HUES64 (cell line): ENCODE measurements around the gene NAPB.
"Not testable (repeated sequence)": the region's sequence is repeated elsewhere in the genome, so short reads cannot be mapped to it uniquely, and the experiment has no call there.

Source experiments
- H3K27ac ChIP-seq: 2 replicates; pipeline ENCODE4 v1.7.0; 2013; ENCODE audit warnings: low read depth, low read length, inconsistent platforms
- H3K27me3 ChIP-seq: 2 replicates; pipeline ENCODE4 v1.6.1; 2013; ENCODE audit warnings: mild to moderate bottlenecking, low read length; ENCODE audit not compliant: insufficient read depth
- H3K36me3 ChIP-seq: 2 replicates; pipeline ENCODE4 v1.6.1; 2013; ENCODE audit warnings: mild to moderate bottlenecking, low read length; ENCODE audit not compliant: insufficient read depth
- H3K4me1 ChIP-seq: 2 replicates; pipeline ENCODE4 v1.6.1; 2013; ENCODE audit warnings: mild to moderate bottlenecking, low read length, moderate library complexity; ENCODE audit not compliant: insufficient read depth
- H3K4me3 ChIP-seq: 2 replicates; pipeline ENCODE4 v1.5.1; 2013; ENCODE audit warnings: mild to moderate bottlenecking, low read length, moderate library complexity
- H3K9ac ChIP-seq: 2 replicates; pipeline ENCODE4 v1.6.1; 2013; ENCODE audit warnings: mild to moderate bottlenecking, low read depth, low read length
- H3K9me3 ChIP-seq: 2 replicates; pipeline ENCODE4 v1.6.1; 2013; ENCODE audit warnings: low read depth, low read length; ENCODE audit not compliant: insufficient read depth
- whole genome bisulfite sequencing: fragments of 150-250, 120-280 bp; methylation state at CpG from one replicate; pipeline ENCODE4 v1.1.7; 2013; ENCODE audit warnings: missing lambda C conversion rate; 5-methylcytosine and 5-hydroxymethylcytosine counted together

The NAPB gene

DNA sequence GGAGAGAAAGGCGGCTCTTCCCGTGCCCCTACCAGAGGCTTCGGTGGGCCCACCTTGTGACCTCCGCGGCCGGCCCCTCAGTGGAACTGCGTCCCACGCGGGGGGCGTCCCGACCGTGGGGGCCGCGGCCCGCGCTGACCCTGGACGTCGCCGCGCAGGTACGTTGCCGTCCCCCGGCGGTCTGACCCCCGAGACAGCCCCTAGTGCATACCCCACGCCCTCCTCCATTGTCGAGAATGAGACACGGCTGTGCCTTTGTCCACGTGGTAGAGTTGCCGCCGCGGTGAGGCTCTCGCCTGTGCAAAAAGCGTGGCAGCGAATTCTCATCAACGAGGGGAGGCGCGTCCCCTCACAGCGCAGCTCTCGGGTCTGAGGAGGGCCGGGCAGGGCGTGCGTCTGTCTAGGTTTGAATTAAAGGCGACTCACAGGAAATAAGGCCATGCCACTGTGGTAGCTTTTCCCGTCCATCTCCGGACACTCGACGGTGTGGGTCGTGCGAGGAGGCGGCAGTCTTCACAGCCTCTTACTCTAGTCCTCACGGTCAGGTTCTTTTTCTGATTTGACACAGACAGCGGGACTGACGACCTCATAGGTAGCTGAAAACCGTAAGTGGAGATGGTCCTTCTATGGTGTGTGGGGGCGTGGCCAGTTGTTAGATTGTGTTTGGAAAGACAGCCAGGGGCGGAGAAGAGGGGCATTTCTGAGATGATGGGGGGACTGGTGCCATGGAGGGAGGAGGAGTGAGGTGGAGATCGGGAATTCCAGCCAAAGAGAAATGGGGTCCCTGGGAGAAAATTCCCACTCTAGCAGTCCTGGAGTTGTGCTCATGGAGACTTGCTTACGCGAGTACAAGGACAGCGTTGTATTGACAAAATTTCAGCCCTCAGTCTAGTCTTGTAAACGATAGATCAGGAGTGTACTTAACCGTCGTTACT is 70.1 kb downstream of the NAPB start:
- H3K9me3 ChIP-seq, result no peaks in the 10 kb centered on the region
- WGBS, result 2% methylated on average over 62 of the region's 64 CpGs
- peak overlapping the region; percentile 73 for H3K27ac ChIP-seq
- H3K4me1 ChIP-seq, result peaks cover 17% of the 10 kb centered on the region
- no peaks in the 10 kb centered on the region for H3K27me3 ChIP-seq
- H3K9ac ChIP-seq, result peak overlapping the region; percentile 79
- H3K4me3 ChIP-seq, result peak overlapping the region; percentile 88
- H3K36me3 ChIP-seq, result peaks cover 22% of the 10 kb centered on the region

- H3K27me3 ChIP-seq, result no peaks in the 10 kb centered on the region
- peaks cover 17% of the 10 kb centered on the region for H3K4me1 ChIP-seq
- peak within 1 kb of the TSS; percentile 88 for H3K4me3 ChIP-seq
- peaks cover 17% of the 10 kb centered on the region for H3K36me3 ChIP-seq
- under 1% methylated on average over 65 of the region's 65 CpGs for WGBS
- peak within 1 kb of the TSS; percentile 93 for H3K27ac ChIP-seq
- H3K9me3 ChIP-seq, result no peaks in the 10 kb centered on the region
- peak within 1 kb of the TSS; percentile 81 for H3K9ac ChIP-seq
Measured at GRCh38 chr20:23350196-23350903, 70.9 kb downstream of the NAPB start, which contains the start of gene NXT1. Gene NXT1, plus strand, starts transcription at chr20:23350791. Its CDS starts 3,251 bp downstream, at chr20:23354042.

DNA sequence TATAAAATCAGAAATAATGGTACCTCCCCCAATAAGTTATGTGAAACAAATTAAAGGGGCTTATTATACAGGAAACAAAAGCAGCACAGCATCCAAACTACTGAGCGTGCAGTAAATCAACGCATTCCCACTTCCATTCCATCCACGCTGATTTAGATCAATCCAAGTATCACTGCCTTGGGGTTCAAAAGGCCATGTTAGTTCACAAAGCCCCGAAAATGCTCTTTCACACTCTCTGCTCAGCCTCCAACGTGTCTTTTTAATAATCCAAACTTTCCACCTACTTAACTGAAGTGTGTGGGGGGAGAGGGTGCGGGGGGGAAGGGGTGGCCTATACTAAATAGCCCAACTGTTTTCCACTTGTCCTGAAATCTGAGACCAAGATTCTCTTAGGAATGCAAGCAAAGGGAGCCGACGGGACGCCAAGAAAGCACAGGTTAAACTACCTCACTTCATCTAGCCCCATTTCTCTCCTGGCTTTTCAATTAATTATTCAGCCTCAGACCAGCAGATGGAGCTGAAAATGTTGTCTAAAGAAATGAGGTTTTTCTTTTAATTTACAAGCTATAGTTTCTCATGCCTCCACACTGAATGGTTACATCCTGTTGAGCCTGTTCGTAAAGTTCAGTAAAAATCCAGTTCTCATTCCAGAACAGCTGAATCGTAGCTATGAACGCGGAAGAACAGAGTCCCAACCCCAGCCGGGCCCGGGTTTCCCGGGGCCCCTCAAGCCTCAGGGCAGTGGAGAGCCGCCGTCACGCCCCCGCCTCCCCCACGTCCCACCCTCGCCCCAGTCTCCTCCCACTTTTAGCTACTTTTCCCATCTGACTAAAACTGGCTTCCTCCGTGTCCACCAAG is 71.7 kb downstream of the NAPB start:
- Histone ChIP-seq H3K4me3 (peak overlapping the region; percentile 88), H3K9ac (peak overlapping the region; percentile 81), H3K36me3 (peaks cover 9% of the 10 kb centered on the region), H3K27me3 (no peaks in the 10 kb centered on the region), H3K27ac (peak overlapping the region; percentile 93), H3K9me3 (no peaks in the 10 kb centered on the region), H3K4me1 (peaks cover 17% of the 10 kb centered on the region)
- 16% methylated on average over 21 of the region's 23 CpGs for WGBS

DNA sequence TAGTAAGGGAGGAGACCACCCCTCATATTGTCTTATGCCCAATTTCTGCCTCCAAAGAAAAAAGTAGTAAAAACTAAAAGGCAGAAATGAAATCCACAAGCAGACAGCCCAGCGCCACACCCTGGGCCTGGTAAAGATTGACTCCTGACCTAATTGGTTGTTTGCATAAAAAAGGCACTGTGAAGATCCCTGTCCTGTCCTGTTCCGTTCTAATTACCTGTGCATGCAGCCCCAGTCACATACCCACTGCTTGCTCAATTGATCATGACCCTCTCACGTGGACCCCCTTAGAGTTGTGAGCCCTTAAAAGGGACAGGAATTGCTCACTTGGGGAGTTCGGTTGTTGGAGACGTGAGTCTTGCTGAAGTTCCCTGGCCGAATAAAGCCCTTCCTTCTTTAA is 72.8 kb downstream of the NAPB start:
- H3K9ac ChIP-seq, H3K4me3 ChIP-seq, H3K27ac ChIP-seq, H3K36me3 ChIP-seq, H3K9me3 ChIP-seq, H3K27me3 ChIP-seq: not testable (repeated sequence)
- H3K4me1 ChIP-seq, result peaks cover 17% of the 10 kb centered on the region
- 50% methylated on average over 6 of the region's 6 CpGs for WGBS

DNA sequence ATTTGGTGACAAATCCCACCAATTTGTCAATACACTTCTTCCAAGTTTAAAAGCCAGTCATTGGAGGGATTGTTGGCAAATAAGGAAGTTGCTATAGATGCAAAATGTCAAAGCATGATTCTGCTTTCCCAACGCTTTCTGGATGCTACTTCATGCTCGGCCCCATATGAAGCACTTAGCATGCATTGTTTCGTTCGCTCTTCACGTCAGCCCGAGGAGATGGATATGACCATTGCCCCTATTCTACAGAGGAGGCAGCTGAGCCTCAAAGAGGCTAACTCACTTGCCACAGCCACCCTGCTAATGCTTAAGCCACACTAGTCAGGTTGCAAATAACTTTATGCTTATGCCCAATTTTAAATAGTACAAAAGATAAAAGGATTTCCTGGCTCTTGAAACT is 73.5 kb downstream of the NAPB start:
- 93% methylated on average over 6 of the region's 6 CpGs for WGBS
- no peaks in the 10 kb centered on the region for H3K36me3 ChIP-seq
- peaks cover 17% of the 10 kb centered on the region for H3K4me1 ChIP-seq
- H3K27ac ChIP-seq, result no peak overlapping the region
- H3K4me3 ChIP-seq, result no peak overlapping the region
- no peaks in the 10 kb centered on the region for H3K9me3 ChIP-seq
- H3K27me3 ChIP-seq, result no peaks in the 10 kb centered on the region
- no peak overlapping the region for H3K9ac ChIP-seq

DNA sequence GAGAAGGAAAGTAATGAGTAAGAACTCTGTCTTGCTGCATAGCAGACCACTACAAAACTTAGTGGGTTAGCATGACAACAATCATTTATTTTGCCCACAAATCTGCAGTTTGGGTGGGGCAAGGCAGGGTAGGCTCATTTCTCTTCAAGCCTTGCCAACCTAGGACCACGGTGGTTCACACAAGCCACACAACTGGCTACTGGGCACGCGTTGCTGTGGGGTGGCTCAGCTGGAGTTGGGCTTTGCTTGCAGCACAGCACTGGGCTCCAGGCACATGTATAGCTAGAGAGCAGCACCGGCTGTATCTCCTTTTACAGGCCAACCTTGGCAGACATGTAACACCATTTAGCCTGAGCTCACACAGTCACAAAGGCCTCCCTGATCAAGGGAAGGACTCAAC is 75.3 kb downstream of the NAPB start:
- Histone ChIP-seq H3K9ac (no peak overlapping the region), H3K9me3 (no peaks in the 10 kb centered on the region), H3K27me3 (no peaks in the 10 kb centered on the region), H3K4me3 (no peak overlapping the region), H3K36me3 (no peaks in the 10 kb centered on the region), H3K4me1 (peaks cover 12% of the 10 kb centered on the region), H3K27ac (no peak overlapping the region)
- WGBS, result 97% methylated on average over 4 of the region's 4 CpGs

DNA sequence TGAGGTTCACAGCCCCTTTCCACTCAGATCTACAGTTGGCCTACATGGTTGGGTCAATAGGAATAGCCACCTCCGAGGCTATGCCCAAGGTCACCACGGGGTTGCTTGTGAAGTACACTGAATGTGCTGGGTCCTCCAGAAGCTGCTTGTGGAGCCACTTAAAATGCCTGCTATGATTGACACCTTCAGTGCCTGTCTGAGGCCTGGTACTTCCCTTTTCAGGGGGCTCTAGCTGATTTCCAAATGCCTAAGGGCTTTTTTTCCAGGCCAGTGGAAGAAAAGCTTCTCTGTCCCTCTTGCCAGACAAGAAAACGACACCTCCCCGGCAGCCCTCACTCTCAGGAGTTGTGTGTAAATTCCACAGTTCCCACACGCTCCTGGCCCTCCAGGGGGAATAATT is 77.0 kb downstream of the NAPB start:
- H3K27ac ChIP-seq, result no peak overlapping the region
- no peaks in the 10 kb centered on the region for H3K9me3 ChIP-seq
- H3K9ac ChIP-seq, result no peak overlapping the region
- 88% methylated on average over 5 of the region's 5 CpGs for WGBS
- H3K36me3 ChIP-seq, result no peaks in the 10 kb centered on the region
- H3K27me3 ChIP-seq, result no peaks in the 10 kb centered on the region
- H3K4me3 ChIP-seq, result no peak overlapping the region
- peaks cover 12% of the 10 kb centered on the region for H3K4me1 ChIP-seq

- Histone ChIP-seq H3K9me3 (no peaks in the 10 kb centered on the region), H3K9ac (no peak overlapping the region), H3K27ac (no peak overlapping the region), H3K36me3 (no peaks in the 10 kb centered on the region), H3K27me3 (no peaks in the 10 kb centered on the region), H3K4me1 (peaks cover 4% of the 10 kb centered on the region), H3K4me3 (no peak overlapping the region)
- 100% methylated on average over 1 of the region's 1 CpG for WGBS
Measured at GRCh38 chr20:23343590-23343989, 77.7 kb downstream of the NAPB start.

DNA sequence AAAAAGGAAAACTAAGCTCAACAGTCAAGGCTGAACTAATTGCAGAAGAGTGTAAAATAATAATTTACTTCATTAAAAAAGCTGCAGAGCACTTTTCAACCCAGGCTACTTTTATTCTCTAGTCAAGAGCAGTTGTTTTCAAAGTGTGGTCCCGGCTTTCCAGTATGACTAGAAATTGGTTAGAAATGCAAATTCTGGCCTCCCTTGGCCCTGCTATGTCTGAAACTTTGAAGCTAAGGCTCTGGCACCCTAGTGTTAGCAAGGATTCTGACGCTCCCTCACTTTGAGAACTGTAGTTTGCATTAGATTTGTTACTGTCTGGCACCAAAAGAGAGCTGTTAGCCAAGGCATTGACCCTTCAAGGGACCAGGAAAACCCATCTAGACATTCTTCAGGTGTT is 80.2 kb downstream of the NAPB start:
- Histone ChIP-seq H3K36me3 (no peaks in the 10 kb centered on the region), H3K9me3 (no peaks in the 10 kb centered on the region), H3K27ac (no peak overlapping the region), H3K9ac (no peak overlapping the region), H3K4me1 (peaks cover 8% of the 10 kb centered on the region; the same call in 1 of the 2 replicates), H3K27me3 (no peaks in the 10 kb centered on the region), H3K4me3 (no peak overlapping the region)
- 61% methylated on average over 2 of the region's 2 CpGs for WGBS

DNA sequence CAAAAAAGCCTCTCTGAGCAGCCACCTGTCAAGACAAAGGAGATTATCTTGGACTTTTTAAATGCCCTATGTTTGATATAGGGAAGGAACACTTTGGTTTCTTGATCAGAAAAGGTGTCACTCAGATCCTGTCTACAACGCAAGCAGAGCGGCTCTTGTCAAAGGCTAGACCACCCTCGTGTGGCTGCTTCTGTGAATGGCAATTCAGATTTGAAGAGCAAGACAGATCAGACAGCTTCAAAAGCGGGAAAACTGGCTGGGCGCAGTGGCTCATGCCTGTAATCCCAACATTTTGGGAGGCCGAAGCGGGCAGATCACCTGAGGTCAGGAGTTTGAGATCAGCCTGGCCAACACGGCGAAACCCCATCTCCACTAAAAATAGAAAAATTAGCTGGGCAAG is 80.8 kb downstream of the NAPB start:
- Histone ChIP-seq H3K9me3 (no peaks in the 10 kb centered on the region), H3K27me3 (no peaks in the 10 kb centered on the region), H3K9ac (no peak overlapping the region), H3K4me1 (peaks cover 8% of the 10 kb centered on the region; the same call in 1 of the 2 replicates), H3K4me3 (no peak overlapping the region), H3K36me3 (no peaks in the 10 kb centered on the region), H3K27ac (no peak overlapping the region)
- WGBS, result 54% methylated on average over 9 of the region's 9 CpGs
